Measurements from ENCODE around the gene ESR1.
A peak's percentile ranks its signal among the peaks of the same experiment; 100 is the strongest.

Gene ESR1

GRCh38 chr6:152166497-152166896, 359.0 kb downstream of the ESR1 start:
- Histone ChIP-seq H3K36me3 (replicated peaks) (peaks cover 5% of the 10 kb centered on the region), H3K27me3 (replicated peaks) (no peaks in the 10 kb centered on the region), H3K27ac (no peak overlapping the region), H3K4me3 (ENCODE audit: low read depth, low read length) (no peak overlapping the region)
- in situ Hi-C loops (cut with HindIII; ENCODE audit: low pct_ligation_motif_present, low sequenced_read_pairs), result no loop called here
- TF ChIP-seq CTCF (IDR thresholded peaks at IDR 0.05; ENCODE audit: low read depth, low read length, missing control alignments), result no peak
- no peak for DNase-seq

- no peak for TF ChIP-seq CTCF (IDR thresholded peaks at IDR 0.05; ENCODE audit: low read depth, low read length, missing control alignments)
- no peaks in the 10 kb centered on the region for H3K27me3 ChIP-seq (replicated peaks)
- peaks cover 5% of the 10 kb centered on the region for H3K36me3 ChIP-seq (replicated peaks)
- DNase-seq, result no peak
- H3K27ac ChIP-seq, result no peak overlapping the region
- H3K4me3 ChIP-seq (ENCODE audit: low read depth, low read length), result no peak overlapping the region
- in situ Hi-C loops (cut with HindIII; ENCODE audit: low pct_ligation_motif_present, low sequenced_read_pairs), result no loop called here
Measured at GRCh38 chr6:152166897-152167296, 359.4 kb downstream of the ESR1 start.

- Histone ChIP-seq H3K4me3 (ENCODE audit: low read depth, low read length) (no peak overlapping the region), H3K27me3 (replicated peaks) (no peaks in the 10 kb centered on the region), H3K27ac (no peak overlapping the region), H3K36me3 (replicated peaks) (peaks cover 5% of the 10 kb centered on the region)
- TF ChIP-seq CTCF (IDR thresholded peaks at IDR 0.05; ENCODE audit: low read depth, low read length, missing control alignments), result no peak
- peak; percentile 33 for DNase-seq
- in situ Hi-C loops (cut with HindIII; ENCODE audit: low pct_ligation_motif_present, low sequenced_read_pairs), result no loop called here
Measured at GRCh38 chr6:152167641-152168603, 360.4 kb downstream of the ESR1 start.

GRCh38 chr6:152170313-152170701, 362.8 kb downstream of the ESR1 start:
- H3K36me3 ChIP-seq (replicated peaks), result peaks cover 6% of the 10 kb centered on the region
- DNase-seq, result no peak
- no peak overlapping the region for H3K4me3 ChIP-seq (ENCODE audit: low read depth, low read length)
- H3K27me3 ChIP-seq (replicated peaks), result no peaks in the 10 kb centered on the region
- TF ChIP-seq CTCF (IDR thresholded peaks at IDR 0.05; ENCODE audit: low read depth, low read length, missing control alignments), result no peak
- H3K27ac ChIP-seq, result peak overlapping the region; percentile 64
- in situ Hi-C loops (cut with HindIII; ENCODE audit: low pct_ligation_motif_present, low sequenced_read_pairs), result no loop called here

- TF ChIP-seq CTCF (IDR thresholded peaks at IDR 0.05; ENCODE audit: low read depth, low read length, missing control alignments), result no peak
- peaks cover 6% of the 10 kb centered on the region for H3K36me3 ChIP-seq (replicated peaks)
- no peaks in the 10 kb centered on the region for H3K27me3 ChIP-seq (replicated peaks)
- H3K27ac ChIP-seq, result peak overlapping the region; percentile 64
- H3K4me3 ChIP-seq (ENCODE audit: low read depth, low read length), result no peak overlapping the region
- DNase-seq, result peak; percentile 94
- in situ Hi-C loops (cut with HindIII; ENCODE audit: low pct_ligation_motif_present, low sequenced_read_pairs), result no loop called here
Measured at GRCh38 chr6:152170702-152171667, 363.5 kb downstream of the ESR1 start.

All from brain microvascular endothelial cell (primary cell).